GM18867 (cell line): ENCODE results near the gene DHX35.
"Not testable (repeated sequence)": the region's sequence is repeated elsewhere in the genome, so short reads cannot be mapped to it uniquely, and the experiment has no call there.

ENCODE experiments used
- ATAC-seq: cut with Tn5 transposase; IDR thresholded peaks from one replicate; pipeline ENCODE4 v1.9.1; 2021; ENCODE audit warnings: mild to moderate bottlenecking, moderate library complexity; ENCODE audit not compliant: unreplicated experiment

The DHX35 gene

GRCh38 chr20:38975539-38976120 lies 13.5 kb downstream of the DHX35 start:
- no peak for ATAC-seq

- ATAC-seq: no peak
Observed at GRCh38 chr20:38979434-38979833, 17.3 kb downstream of the DHX35 start.

GRCh38 chr20:38979842-38980241 lies 17.7 kb downstream of the DHX35 start:
- ATAC-seq: no peak

GRCh38 chr20:38982291-38982690 lies 20.1 kb downstream of the DHX35 start:
- ATAC-seq: no peak

GRCh38 chr20:38985060-38985459 lies 22.9 kb downstream of the DHX35 start:
- ATAC-seq: no peak

GRCh38 chr20:38985603-38986170 lies 23.5 kb downstream of the DHX35 start:
- ATAC-seq: peak; percentile 43

- no peak for ATAC-seq
Observed at GRCh38 chr20:38986663-38987062, 24.5 kb downstream of the DHX35 start.

GRCh38 chr20:38987777-38988176 lies 25.6 kb downstream of the DHX35 start:
- ATAC-seq: peak; percentile 78

- no peak for ATAC-seq
Observed at GRCh38 chr20:38990728-38991127, 28.6 kb downstream of the DHX35 start.

GRCh38 chr20:38991814-38992704 lies 29.9 kb downstream of the DHX35 start:
- no peak for ATAC-seq

GRCh38 chr20:38995536-38996044 lies 33.4 kb downstream of the DHX35 start:
- ATAC-seq: no peak

- not testable (repeated sequence) for ATAC-seq
Observed at GRCh38 chr20:38996866-38997265, 34.7 kb downstream of the DHX35 start.

GRCh38 chr20:38997622-38998021 lies 35.5 kb downstream of the DHX35 start:
- peak; percentile 88 for ATAC-seq

GRCh38 chr20:38999217-38999616 lies 37.1 kb downstream of the DHX35 start:
- ATAC-seq: no peak

- ATAC-seq: no peak
Observed at GRCh38 chr20:38999965-39000910, 38.1 kb downstream of the DHX35 start.

GRCh38 chr20:39004508-39004907 lies 42.4 kb downstream of the DHX35 start:
- ATAC-seq: no peak

- ATAC-seq: no peak
Observed at GRCh38 chr20:39009348-39009747, 47.2 kb downstream of the DHX35 start.

GRCh38 chr20:39010496-39010895 lies 48.4 kb downstream of the DHX35 start:
- ATAC-seq: no peak

- no peak for ATAC-seq
Observed at GRCh38 chr20:39013662-39014109, 51.5 kb downstream of the DHX35 start.

- ATAC-seq: no peak
Observed at GRCh38 chr20:39016041-39016440, 53.9 kb downstream of the DHX35 start.

GRCh38 chr20:39016506-39016905 lies 54.4 kb downstream of the DHX35 start:
- ATAC-seq: no peak
